HCT116 (cell line): ENCODE data around the gene GNG7. TPM values are rescaled to one million over a fixed set of nuclear protein-coding genes. Genes with fewer than 3 reads are reported as not detected.

Experiments
- ATAC-seq: fragments of 200-7000 bp; cut with Tn5 transposase; 2 replicates; pipeline ENCODE4 v1.9.1; 2020; ENCODE audit warnings: mild to moderate bottlenecking, moderate library complexity
- BruUV-seq: library from RNA; stranded (reverse); fragments of 400-500 nt; replicated peaks from 2 replicates; lab custom pipeline; 2021; lab: Mats Ljungman, UMichigan
- CTCF ChIA-PET: fragments of 300-600 bp; sonication (Branson Sonifier 250); formaldehyde crosslinking; loops from one replicate; lab custom pipeline; 2021; ENCODE audit warnings: antibody characterized with exemption; lab: Charles Lee
- POLR2A ChIA-PET: fragments of 300-600, 350-600 bp; sonication (Branson Sonifier 250); formaldehyde crosslinking; loops from one replicate; lab custom pipeline; 2021; ENCODE audit warnings: antibody characterized with exemption; lab: Charles Lee
- RAD21 ChIA-PET, 2 experiments: fragments of 300-600 bp; sonication (Branson Sonifier 250); formaldehyde crosslinking; loops; one replicate each; lab custom pipeline; 2023; ENCODE audit warnings: low total read pairs in 2 of 2; ENCODE audit not compliant: uncharacterized antibody in 2 of 2, unreplicated experiment in 2 of 2, low non-redundant PET in 1 of 2; lab: Charles Lee
- DNase-seq: peaks from one replicate; pipeline ENCODE4 v3.0.0-alpha.2; 2010; ENCODE audit warnings: low read depth, low spot score
- H2AFZ ChIP-seq: fragments of 200-600 bp; shearing (Covaris generic), sonication (generic); 2 replicates; pipeline ENCODE4 v1.6.1; 2017; ENCODE audit warnings: low read depth, mixed run types, mixed read lengths, antibody characterized with exemption, low read length; ENCODE audit not compliant: poor library complexity, severe bottlenecking
- H3K27ac ChIP-seq: 2 replicates; pipeline ENCODE4 v1.5.1; 2012; ENCODE audit warnings: low read depth, low read length
- H3K27me3 ChIP-seq: fragments of 200-600 bp; sonication (generic); 2 replicates; pipeline ENCODE4 v1.6.1; 2016; ENCODE audit warnings: mixed run types, low read length, mixed read lengths; ENCODE audit not compliant: insufficient read depth
- H3K36me3 ChIP-seq, 2 experiments: fragments of 200-500 bp in 1 of 2; fragments of 200-600 bp in 1 of 2; sonication (Bioruptor generic) in 1 of 2; sonication (generic) in 1 of 2; 2 replicates each; pipeline versions ENCODE4 v1.5.1 to v1.6.1; 2014 to 2016; ENCODE audit warnings: low read length in 2 of 2, inconsistent platforms in 1 of 2, mixed read lengths in 1 of 2, mixed run types in 1 of 2; ENCODE audit not compliant: insufficient read depth in 2 of 2, control insufficient read depth in 1 of 2
- H3K4me1 ChIP-seq, 2 experiments: fragments of 200-600 bp in 1 of 2; sonication (generic) in 1 of 2; 2 replicates each; pipeline versions ENCODE4 v1.5.1 to v1.6.1; 2012 to 2017; ENCODE audit warnings: low read length in 2 of 2, inconsistent platforms in 1 of 2, mild to moderate bottlenecking in 1 of 2, mixed read lengths in 1 of 2, mixed run types in 1 of 2, moderate library complexity in 1 of 2; ENCODE audit not compliant: insufficient read depth in 2 of 2, control insufficient read depth in 1 of 2
- H3K4me2 ChIP-seq: fragments of 200-600 bp; sonication (generic); 2 replicates; pipeline ENCODE4 v1.6.1; 2017; ENCODE audit warnings: mixed run types, low read length, mixed read lengths
- H3K4me3 ChIP-seq, 2 experiments: fragments of 200-600 bp in 1 of 2; sonication (generic) in 1 of 2; replicated peaks in 1 of 2; 2 replicates each; pipeline ENCODE4 v1.5.1; 2011 to 2016; ENCODE audit warnings: low read length in 2 of 2, control low read depth in 1 of 2, low read depth in 1 of 2, mild to moderate bottlenecking in 1 of 2, mixed read lengths in 1 of 2, mixed run types in 1 of 2
- H3K79me2 ChIP-seq: fragments of 200-600 bp; sonication (generic); 2 replicates; pipeline ENCODE4 v1.6.1; 2017; ENCODE audit warnings: mild to moderate bottlenecking, mixed run types, low read length, moderate library complexity, mixed read lengths; ENCODE audit not compliant: insufficient read depth
- H3K9ac ChIP-seq: fragments of 200-600 bp; sonication (generic); 2 replicates; pipeline ENCODE4 v1.6.1; 2016; ENCODE audit warnings: low read length, mixed read lengths
- H3K9me2 ChIP-seq: fragments of 200-600 bp; sonication (generic), shearing (Covaris generic); 2 replicates; pipeline ENCODE4 v1.6.1; 2017; ENCODE audit warnings: mixed run types, mild to moderate bottlenecking, moderate library complexity; ENCODE audit not compliant: insufficient read depth
- H3K9me3 ChIP-seq, 2 experiments: fragments of 200-500 bp in 1 of 2; fragments of 200-600 bp in 1 of 2; sonication (Bioruptor generic) in 1 of 2; sonication (generic) in 1 of 2; 2 replicates each; pipeline ENCODE4 v1.6.1; 2014 to 2017; ENCODE audit warnings: low read length in 2 of 2, mixed read lengths in 2 of 2, inconsistent platforms in 1 of 2, low read depth in 1 of 2, mild to moderate bottlenecking in 1 of 2, mixed run types in 1 of 2, moderate library complexity in 1 of 2; ENCODE audit not compliant: control insufficient read depth in 1 of 2, insufficient read depth in 1 of 2
- H4K20me1 ChIP-seq: fragments of 200-600 bp; sonication (generic), shearing (Covaris generic); 2 replicates; pipeline ENCODE4 v1.6.1; 2017; ENCODE audit warnings: mixed run types, mild to moderate bottlenecking, moderate library complexity; ENCODE audit not compliant: insufficient read depth
- CBX3 ChIP-seq: IDR thresholded peaks from 2 replicates; pipeline ENCODE4 v1.6.1; 2012; ENCODE audit warnings: low read depth
- CEBPB ChIP-seq: IDR thresholded peaks from 2 replicates; pipeline ENCODE4 v1.6.1; 2012; ENCODE audit warnings: low read depth
- EZH2 ChIP-seq: fragments of 200-600 bp; sonication (generic); IDR thresholded peaks from 2 replicates; pipeline ENCODE4 v1.6.1; 2017; ENCODE audit warnings: antibody characterized with exemption, mixed run types
- FOSL1 ChIP-seq: IDR thresholded peaks from 2 replicates; pipeline ENCODE4 v1.6.1; 2012; ENCODE audit warnings: low read depth
- POLR2A ChIP-seq: IDR thresholded peaks from 2 replicates; pipeline ENCODE4 v1.7.0; 2011; ENCODE audit warnings: borderline replicate concordance; ENCODE audit not compliant: insufficient read depth, insufficient read length; ENCODE audit errors: extremely low read depth
- REST ChIP-seq: IDR thresholded peaks from 2 replicates; pipeline ENCODE4 v1.6.1; 2012; ENCODE audit warnings: low read depth
- SP1 ChIP-seq: IDR thresholded peaks from 2 replicates; pipeline ENCODE4 v1.6.1; 2012; ENCODE audit warnings: low read depth
- intact Hi-C: fragments of 100-400 bp; cut with micrococcal nuclease; formaldehyde crosslinking; loops from 2 replicates; pipeline ENCODE4 v1.10.0; 2022
- total RNA-seq: library from RNA; stranded (reverse); gene quantifications from one replicate; pipeline ENCODE4 v1.2.1, GENCODE V29; 2021; ENCODE audit not compliant: unreplicated experiment
- TF ChIP-seq, protein P1 (sequence below): IDR thresholded peaks from 2 replicates; pipeline ENCODE4 v1.6.1; 2011; ENCODE audit warnings: mild to moderate bottlenecking, low read length, moderate library complexity; ENCODE audit not compliant: insufficient replicate concordance; ENCODE audit errors: extremely low read depth

The GNG7 gene
- total RNA-seq, 1 experiment from 2014 or later = 11.3 TPM

- H3K9me2 ChIP-seq = no peaks in the 10 kb centered on the region
- POLR2A ChIA-PET = interaction anchor here (1.7 kb wide), 1 partner anchor 11 kb away, joined by 6 read pairs; the partner anchor contains the start of gene GADD45B
- peaks cover 19 to 21% of the 10 kb centered on the region in 2 experiments for H3K4me1 ChIP-seq
- no peak overlapping the region for H3K4me2 ChIP-seq
- CTCF ChIA-PET = no interaction called here
- RAD21 ChIA-PET = no interaction called here
- no peak for ATAC-seq
- TF ChIP-seq CEBPB (no peak), FOSL1 (no peak)
- intact Hi-C loops = no loop called here
- H3K36me3 ChIP-seq = no peaks in the 10 kb centered on the region
- no peak overlapping the region for H2AFZ ChIP-seq
- no peak overlapping the region for H3K4me3 ChIP-seq
- no TSS peak for BruUV-seq
- H3K27ac ChIP-seq = no peak overlapping the region
- H3K27me3 ChIP-seq = no peaks in the 10 kb centered on the region
- DNase-seq = no peak
- H3K9me3 ChIP-seq = no peaks in the 10 kb centered on the region
- no peaks in the 10 kb centered on the region for H3K79me2 ChIP-seq
- no peak overlapping the region for H3K9ac ChIP-seq
- H4K20me1 ChIP-seq = no peaks in the 10 kb centered on the region
Measured at GRCh38 chr19:2487090-2487489, 215.4 kb downstream of the GNG7 start.

- H3K9me3 ChIP-seq = no peaks in the 10 kb centered on the region
- H3K79me2 ChIP-seq = no peaks in the 10 kb centered on the region
- no peak overlapping the region for H2AFZ ChIP-seq
- RAD21 ChIA-PET = no interaction called here
- no peak overlapping the region for H3K27ac ChIP-seq
- no peaks in the 10 kb centered on the region for H3K27me3 ChIP-seq
- intact Hi-C loops = no loop called here
- H3K4me3 ChIP-seq = no peak overlapping the region
- no peaks in the 10 kb centered on the region for H3K36me3 ChIP-seq
- H3K9ac ChIP-seq = no peak overlapping the region
- DNase-seq (no peak), ATAC-seq (no peak)
- no peak for TF ChIP-seq REST
- no peak for TF ChIP-seq POLR2A
- TF ChIP-seq, protein P1, sequence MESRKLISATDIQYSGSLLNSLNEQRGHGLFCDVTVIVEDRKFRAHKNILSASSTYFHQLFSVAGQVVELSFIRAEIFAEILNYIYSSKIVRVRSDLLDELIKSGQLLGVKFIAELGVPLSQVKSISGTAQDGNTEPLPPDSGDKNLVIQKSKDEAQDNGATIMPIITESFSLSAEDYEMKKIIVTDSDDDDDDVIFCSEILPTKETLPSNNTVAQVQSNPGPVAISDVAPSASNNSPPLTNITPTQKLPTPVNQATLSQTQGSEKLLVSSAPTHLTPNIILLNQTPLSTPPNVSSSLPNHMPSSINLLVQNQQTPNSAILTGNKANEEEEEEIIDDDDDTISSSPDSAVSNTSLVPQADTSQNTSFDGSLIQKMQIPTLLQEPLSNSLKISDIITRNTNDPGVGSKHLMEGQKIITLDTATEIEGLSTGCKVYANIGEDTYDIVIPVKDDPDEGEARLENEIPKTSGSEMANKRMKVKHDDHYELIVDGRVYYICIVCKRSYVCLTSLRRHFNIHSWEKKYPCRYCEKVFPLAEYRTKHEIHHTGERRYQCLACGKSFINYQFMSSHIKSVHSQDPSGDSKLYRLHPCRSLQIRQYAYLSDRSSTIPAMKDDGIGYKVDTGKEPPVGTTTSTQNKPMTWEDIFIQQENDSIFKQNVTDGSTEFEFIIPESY = no peak
- no peak for TF ChIP-seq SP1
- TF ChIP-seq EZH2 = no peak
- no peak for TF ChIP-seq CBX3
- peaks cover 6 to 8% of the 10 kb centered on the region in 2 experiments; a peak in 3 of 4 replicates for H3K4me1 ChIP-seq
- H4K20me1 ChIP-seq = no peaks in the 10 kb centered on the region
- CTCF ChIA-PET = no interaction called here
- no peak overlapping the region for H3K4me2 ChIP-seq
- BruUV-seq = no TSS peak
- H3K9me2 ChIP-seq = no peaks in the 10 kb centered on the region
- POLR2A ChIA-PET = no interaction called here
Measured at GRCh38 chr19:2485428-2485827, 217.1 kb downstream of the GNG7 start.
